MM.1S (cell line): ENCODE data around the gene EMX2.

Experiments used
- DNase-seq: peaks from one replicate; pipeline ENCODE4 v3.0.0-alpha.2; 2015
- H2AFZ ChIP-seq: fragments of 300-600 bp; sonication (generic); 2 replicates; pipeline ENCODE4 v1.6.0; 2016; ENCODE audit warnings: antibody characterized with exemption, low read length
- H3F3A ChIP-seq: fragments of 300-600 bp; sonication (generic); 2 replicates; pipeline ENCODE4 v1.6.1; 2016; ENCODE audit warnings: mild to moderate bottlenecking, antibody characterized with exemption, low read length, moderate library complexity, mixed read lengths; ENCODE audit not compliant: insufficient read depth
- H3K27ac ChIP-seq: fragments of 300-600 bp; sonication (generic); 2 replicates; pipeline ENCODE4 v1.5.1; 2016; ENCODE audit warnings: mild to moderate bottlenecking, low read length
- H3K27me3 ChIP-seq: fragments of 300-600 bp; sonication (generic); replicated peaks from 2 replicates; pipeline ENCODE4 v1.6.0; 2016; ENCODE audit warnings: low read length; ENCODE audit not compliant: insufficient read depth
- H3K36me3 ChIP-seq: fragments of 300-600 bp; sonication (generic); replicated peaks from 2 replicates; pipeline ENCODE4 v1.6.1; 2016; ENCODE audit warnings: mild to moderate bottlenecking, low read length, mixed read lengths; ENCODE audit not compliant: insufficient read depth
- H3K4me1 ChIP-seq: fragments of 300-600 bp; sonication (generic); 2 replicates; pipeline ENCODE4 v1.6.1; 2016; ENCODE audit warnings: low read length, mixed read lengths
- H3K4me2 ChIP-seq: fragments of 300-600 bp; sonication (generic); 2 replicates; pipeline ENCODE4 v1.6.0; 2016; ENCODE audit warnings: low read depth, low read length
- H3K4me3 ChIP-seq: fragments of 300-600 bp; sonication (generic); 2 replicates; pipeline ENCODE4 v1.5.1; 2016; ENCODE audit warnings: low read length, mixed read lengths
- H3K79me2 ChIP-seq: fragments of 300-600 bp; sonication (generic); 2 replicates; pipeline ENCODE4 v1.6.1; 2016; ENCODE audit warnings: mixed run types, low read length, mixed read lengths
- H3K9ac ChIP-seq: fragments of 300-600 bp; sonication (generic); 2 replicates; pipeline ENCODE4 v1.6.1; 2016; ENCODE audit warnings: low read length, mixed read lengths
- H3K9me2 ChIP-seq: fragments of 300-600 bp; sonication (generic); replicated peaks from 2 replicates; pipeline ENCODE4 v1.6.1; 2016; ENCODE audit warnings: mild to moderate bottlenecking, low read length, mixed read lengths; ENCODE audit not compliant: insufficient read depth
- H3K9me3 ChIP-seq: fragments of 300-600 bp; sonication (generic); replicated peaks from 2 replicates; pipeline ENCODE4 v1.6.1; 2016; ENCODE audit warnings: mild to moderate bottlenecking, low read length, mixed read lengths; ENCODE audit not compliant: insufficient read depth
- H4K20me1 ChIP-seq: fragments of 300-600 bp; sonication (generic); 2 replicates; pipeline ENCODE4 v1.6.1; 2016; ENCODE audit warnings: mild to moderate bottlenecking, low read length, moderate library complexity, mixed read lengths; ENCODE audit not compliant: insufficient read depth
- CTCF ChIP-seq: fragments of 300-600 bp; sonication (generic); IDR thresholded peaks from 2 replicates; pipeline ENCODE4 v1.5.1; 2016; ENCODE audit warnings: antibody characterized with exemption, low read length, mixed read lengths
- EZH2 ChIP-seq: fragments of 300-600 bp; sonication (generic); optimal IDR thresholded peaks from 2 replicates; pipeline ENCODE3; 2017; ENCODE audit warnings: low read depth, mild to moderate bottlenecking, antibody characterized with exemption, low read length, mixed read lengths
- EZH2phosphoT487 ChIP-seq: fragments of 300-600 bp; sonication (generic); IDR thresholded peaks from 2 replicates; pipeline ENCODE4 v1.6.1; 2018; ENCODE audit warnings: antibody characterized with exemption, low read length

EMX2 gene

GRCh38 chr10:117565068-117565467 is 22.5 kb downstream of the EMX2 start:
- no peaks in the 10 kb centered on the region for H3K79me2 ChIP-seq
- no peaks in the 10 kb centered on the region for H3K4me1 ChIP-seq
- no peak overlapping the region for H3K4me2 ChIP-seq
- H3K9ac ChIP-seq: no peak overlapping the region
- H2AFZ ChIP-seq: no peak overlapping the region
- no peaks in the 10 kb centered on the region for H3K9me2 ChIP-seq
- H3F3A ChIP-seq: no peaks in the 10 kb centered on the region
- H4K20me1 ChIP-seq: no peaks in the 10 kb centered on the region
- DNase-seq: no peak
- no peaks in the 10 kb centered on the region for H3K9me3 ChIP-seq
- TF ChIP-seq CTCF: no peak
- TF ChIP-seq EZH2: no peak
- TF ChIP-seq EZH2phosphoT487: no peak
- H3K4me3 ChIP-seq: no peak overlapping the region
- H3K27me3 ChIP-seq: no peaks in the 10 kb centered on the region
- H3K36me3 ChIP-seq: no peaks in the 10 kb centered on the region
- H3K27ac ChIP-seq: no peak overlapping the region

- Histone ChIP-seq H3K4me3 (no peak overlapping the region), H3F3A (no peaks in the 10 kb centered on the region), H3K9me2 (no peaks in the 10 kb centered on the region), H3K9me3 (no peaks in the 10 kb centered on the region), H2AFZ (no peak overlapping the region), H3K4me1 (no peaks in the 10 kb centered on the region), H3K4me2 (no peak overlapping the region), H3K36me3 (no peaks in the 10 kb centered on the region), H3K27ac (no peak overlapping the region), H3K27me3 (no peaks in the 10 kb centered on the region), H3K9ac (no peak overlapping the region), H3K79me2 (no peaks in the 10 kb centered on the region), H4K20me1 (no peaks in the 10 kb centered on the region)
- TF ChIP-seq EZH2 (no peak), EZH2phosphoT487 (no peak), CTCF (no peak)
- no peak for DNase-seq
Measured at GRCh38 chr10:117568334-117568733, 25.8 kb downstream of the EMX2 start.

DNA sequence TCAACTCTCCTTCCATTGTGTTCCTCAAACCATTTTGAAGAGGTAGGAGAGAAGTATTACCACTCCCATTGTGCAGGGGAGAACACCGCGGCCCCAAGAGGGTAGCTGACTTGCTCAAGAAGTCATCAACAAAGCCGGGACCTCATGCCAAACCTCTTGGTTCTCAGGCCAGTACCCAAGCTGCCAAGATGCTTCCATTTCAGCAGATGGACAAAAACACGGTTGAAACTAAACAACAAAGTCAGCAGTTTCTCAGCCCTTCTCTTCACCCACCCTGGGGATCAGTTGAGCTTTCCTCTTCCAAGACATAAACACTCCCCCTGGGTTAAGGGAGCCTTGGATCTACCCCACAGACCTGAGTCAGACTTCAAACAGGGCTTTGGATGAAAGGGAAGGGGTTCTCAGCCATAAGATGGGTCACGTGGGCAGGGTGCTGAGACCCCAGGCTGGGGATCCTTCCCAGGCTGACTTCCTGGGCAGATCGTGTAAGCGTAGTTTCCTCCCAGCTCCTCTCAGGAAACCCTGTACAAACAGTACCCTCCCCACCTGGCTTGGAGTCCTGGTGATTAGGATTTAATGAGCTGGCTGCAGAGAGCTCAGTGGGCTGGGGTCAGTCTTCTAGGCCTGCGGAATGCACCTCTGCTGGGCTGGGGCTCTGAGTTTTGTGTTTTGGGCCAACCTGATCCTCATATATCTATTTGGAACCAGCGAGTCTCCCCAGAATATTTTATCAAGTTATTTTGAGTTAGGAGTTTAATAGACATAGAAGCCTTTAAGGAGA is 27.3 kb downstream of the EMX2 start:
- Histone ChIP-seq H3K79me2 (no peaks in the 10 kb centered on the region), H3K9me3 (no peaks in the 10 kb centered on the region), H3K4me2 (no peak overlapping the region), H2AFZ (no peak overlapping the region), H3K4me3 (no peak overlapping the region), H3K27me3 (no peaks in the 10 kb centered on the region), H3K9me2 (no peaks in the 10 kb centered on the region), H4K20me1 (no peaks in the 10 kb centered on the region), H3K27ac (no peak overlapping the region), H3K9ac (no peak overlapping the region), H3K4me1 (no peaks in the 10 kb centered on the region), H3F3A (no peaks in the 10 kb centered on the region), H3K36me3 (no peaks in the 10 kb centered on the region)
- no peak for DNase-seq
- TF ChIP-seq EZH2phosphoT487 (no peak), CTCF (no peak), EZH2 (no peak)
